HG03159 (cell line): ENCODE data around the gene SPARCL1.
"Not testable (repeated sequence)": the region's sequence is repeated elsewhere in the genome, so short reads cannot be mapped to it uniquely, and the experiment has no call there.

Experiments used
- ATAC-seq: cut with Tn5 transposase; IDR thresholded peaks from one replicate; pipeline ENCODE4 v1.9.1; 2021; ENCODE audit warnings: mild to moderate bottlenecking, moderate library complexity; ENCODE audit not compliant: unreplicated experiment

Gene SPARCL1

GRCh38 chr4:87529187-87529586 lies at the start of gene SPARCL1:
Gene SPARCL1 (minus strand): TSS chr4:87529376. CDS start chr4:87499574, 29,802 bp downstream.
- ATAC-seq, result no peak

- no peak for ATAC-seq
These were observed 46.8 kb upstream of the SPARCL1 start for GRCh38 chr4:87575983-87576382.

GRCh38 chr4:87575408-87575807 lies 46.2 kb upstream of the SPARCL1 start:
- ATAC-seq, result no peak

GRCh38 chr4:87574996-87575395 lies 45.8 kb upstream of the SPARCL1 start:
- no peak for ATAC-seq

GRCh38 chr4:87574376-87574775 lies 45.2 kb upstream of the SPARCL1 start:
- ATAC-seq, result not testable (repeated sequence)

GRCh38 chr4:87570290-87570805 lies 41.2 kb upstream of the SPARCL1 start:
- ATAC-seq, result no peak

- ATAC-seq, result no peak
These were observed 38.0 kb upstream of the SPARCL1 start for GRCh38 chr4:87567191-87567590.

- no peak for ATAC-seq
These were observed 37.1 kb upstream of the SPARCL1 start for GRCh38 chr4:87566276-87566675.

GRCh38 chr4:87565746-87566145 lies 36.6 kb upstream of the SPARCL1 start:
- no peak for ATAC-seq

GRCh38 chr4:87560802-87561201 lies 31.6 kb upstream of the SPARCL1 start:
- no peak for ATAC-seq

- ATAC-seq, result peak; percentile 98
These were observed 30.1 kb upstream of the SPARCL1 start for GRCh38 chr4:87559090-87559837.

- ATAC-seq, result no peak
These were observed 28.2 kb upstream of the SPARCL1 start for GRCh38 chr4:87557348-87557747.

GRCh38 chr4:87555773-87556619 lies 26.8 kb upstream of the SPARCL1 start:
- ATAC-seq, result no peak

GRCh38 chr4:87553182-87553581 lies 24.0 kb upstream of the SPARCL1 start:
- no peak for ATAC-seq

GRCh38 chr4:87551361-87551760 lies 22.2 kb upstream of the SPARCL1 start:
- ATAC-seq, result no peak

- no peak for ATAC-seq
These were observed 18.0 kb upstream of the SPARCL1 start for GRCh38 chr4:87547016-87547708.

GRCh38 chr4:87545052-87545451 lies 15.9 kb upstream of the SPARCL1 start:
- no peak for ATAC-seq

GRCh38 chr4:87543835-87544461 lies 14.8 kb upstream of the SPARCL1 start:
- no peak for ATAC-seq

GRCh38 chr4:87542734-87543312 lies 13.6 kb upstream of the SPARCL1 start:
- no peak for ATAC-seq

GRCh38 chr4:87541956-87542709 lies 13.0 kb upstream of the SPARCL1 start:
- ATAC-seq, result no peak
